Endometrial microvascular endothelial cells (primary cell): ENCODE measurements around the gene NELL2. TPM values are rescaled to one million over a fixed set of nuclear protein-coding genes. Genes with fewer than 3 reads are reported as not detected.
"Not testable (repeated sequence)": the region's sequence is repeated elsewhere in the genome, so short reads cannot be mapped to it uniquely, and the experiment has no call there.

Source experiments
- in situ Hi-C: cut with HindIII; loops from 2 replicates; pipeline ENCODE4 v1.10.0; 2017; ENCODE audit warnings: low sequenced_read_pairs, low pct_unique_long_range_greater_than_20kb; ENCODE audit errors: inconsistent ontology term
- total RNA-seq: library from RNA; depleted of rRNA; stranded (reverse); fragments of >200 nt; gene quantifications from one replicate; pipeline ENCODE4 v1.2.3, GENCODE V29; 2015; ENCODE audit errors: inconsistent ontology term

NELL2 gene
- total RNA-seq, 1 donor from 2014 or later = 16.3 TPM

DNA sequence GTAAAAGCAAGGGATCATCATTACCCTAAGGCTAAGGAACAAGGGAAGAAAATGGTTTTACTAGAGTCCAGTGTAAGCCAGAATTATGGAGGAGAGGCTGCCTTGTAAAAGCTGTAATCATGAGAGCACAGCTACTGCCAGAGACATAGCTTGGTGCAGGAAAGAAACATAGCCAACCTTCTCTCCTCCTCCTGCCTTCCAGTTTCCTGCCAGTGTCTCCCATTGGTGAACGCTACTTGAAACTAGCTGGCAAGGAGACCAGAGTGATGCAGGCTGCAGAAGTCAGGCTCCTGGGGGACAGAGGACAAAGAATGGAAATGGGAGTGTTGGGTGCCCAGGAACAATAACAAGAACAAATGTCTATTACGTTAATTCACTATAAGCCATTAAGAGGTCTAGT, 158.5 kb downstream of the NELL2 start:
- in situ Hi-C loops = no loop called here

DNA sequence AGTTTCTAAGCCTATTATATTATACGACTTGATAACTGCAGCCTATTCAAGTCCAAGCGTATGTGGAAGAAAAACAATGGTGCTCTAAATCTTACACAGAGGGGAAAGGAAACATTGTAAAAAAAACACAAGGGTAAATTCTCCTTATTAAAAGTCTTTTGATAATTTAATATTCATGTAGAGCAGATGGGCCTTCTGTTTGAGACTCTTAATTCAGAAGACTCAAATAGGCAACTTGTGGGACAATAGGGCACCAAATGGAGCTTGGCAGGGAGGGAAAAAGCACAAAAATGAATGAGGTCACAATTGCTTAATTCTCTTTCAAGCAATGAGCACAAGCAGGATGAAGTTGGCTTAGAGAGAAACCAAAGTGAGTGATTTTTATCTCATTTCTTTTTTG, 159.4 kb downstream of the NELL2 start:
- in situ Hi-C loops = no loop called here

DNA sequence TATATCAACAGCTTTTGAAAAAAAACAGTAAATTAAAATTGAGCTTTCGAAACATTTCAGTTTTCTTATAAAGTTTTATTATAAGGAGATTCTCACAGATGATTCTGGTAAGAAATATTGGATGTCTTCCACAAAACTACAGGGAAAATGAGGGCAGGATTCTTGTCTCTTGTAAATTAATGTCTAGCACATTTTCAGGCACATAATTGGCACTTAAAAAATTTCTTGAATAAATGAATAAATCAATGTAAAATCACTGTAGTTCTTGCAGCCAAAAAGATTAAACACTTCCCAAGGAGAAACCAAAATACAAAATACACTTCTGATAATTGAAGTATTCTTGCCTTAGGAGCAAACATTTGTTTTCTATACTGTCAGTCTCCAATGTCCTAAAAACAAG, 164.4 kb downstream of the NELL2 start:
- in situ Hi-C loops = no loop called here

DNA sequence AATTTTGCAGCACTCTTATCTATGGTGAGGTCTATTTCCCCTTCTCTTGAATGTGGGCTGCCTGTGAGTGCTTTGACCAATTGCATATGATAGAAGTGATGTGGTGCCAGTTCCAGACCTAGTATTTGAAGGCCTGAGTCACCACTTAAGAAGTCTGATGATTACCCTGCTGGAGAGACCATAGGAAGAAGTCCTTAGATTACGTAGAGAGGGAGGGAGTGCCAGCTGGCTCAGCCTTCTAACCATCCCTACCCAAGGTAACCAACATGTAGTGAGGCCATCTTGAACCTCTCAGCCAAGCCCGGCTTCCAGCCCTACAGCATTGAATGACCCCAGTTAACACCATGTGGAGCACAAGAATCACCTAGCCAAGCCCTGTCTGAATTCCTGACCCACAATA, 166.9 kb downstream of the NELL2 start:
- in situ Hi-C loops = no loop called here

- in situ Hi-C loops = no loop called here
These were observed 167.9 kb downstream of the NELL2 start for GRCh38 chr12:44708218-44708617.

- in situ Hi-C loops = no loop called here
These were observed 172.8 kb downstream of the NELL2 start for GRCh38 chr12:44703182-44703910.

DNA sequence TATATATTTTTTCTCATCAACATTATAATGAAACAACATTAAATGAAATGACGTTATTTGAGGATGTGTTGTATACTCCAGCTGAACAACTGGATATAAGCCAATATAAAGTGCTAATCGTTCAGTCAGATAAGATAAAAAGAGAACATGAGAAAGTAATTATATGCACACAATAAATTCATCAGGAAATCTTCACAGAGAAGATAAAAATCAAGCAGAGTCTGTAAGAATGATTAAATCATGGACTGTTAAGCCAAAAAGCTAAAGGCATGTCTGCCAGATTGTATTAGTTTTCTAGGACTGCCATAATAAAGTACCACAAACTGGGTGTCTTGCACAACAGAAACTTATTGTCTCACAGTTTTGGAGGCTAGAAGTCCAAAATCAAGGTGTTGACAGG, 178.6 kb downstream of the NELL2 start:
- in situ Hi-C loops = no loop called here

DNA sequence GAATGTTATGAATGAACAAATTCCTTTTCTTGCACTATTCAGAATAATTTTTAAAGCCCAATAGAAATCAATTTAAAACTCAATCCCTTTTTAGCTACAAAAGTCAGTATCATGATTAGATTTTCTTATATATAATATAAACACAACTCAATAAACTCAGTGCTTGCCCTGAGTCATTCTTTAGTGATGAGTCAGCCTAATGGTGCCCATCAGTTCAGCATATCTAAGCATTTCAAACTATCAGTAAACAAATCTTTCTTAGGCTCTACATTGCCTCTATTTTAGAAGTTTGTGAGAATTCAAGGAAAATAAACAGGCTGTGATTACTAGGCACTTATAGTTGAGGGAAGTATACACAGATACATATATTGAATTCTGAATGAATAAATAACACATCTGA, 179.6 kb downstream of the NELL2 start:
- in situ Hi-C loops = no loop called here

DNA sequence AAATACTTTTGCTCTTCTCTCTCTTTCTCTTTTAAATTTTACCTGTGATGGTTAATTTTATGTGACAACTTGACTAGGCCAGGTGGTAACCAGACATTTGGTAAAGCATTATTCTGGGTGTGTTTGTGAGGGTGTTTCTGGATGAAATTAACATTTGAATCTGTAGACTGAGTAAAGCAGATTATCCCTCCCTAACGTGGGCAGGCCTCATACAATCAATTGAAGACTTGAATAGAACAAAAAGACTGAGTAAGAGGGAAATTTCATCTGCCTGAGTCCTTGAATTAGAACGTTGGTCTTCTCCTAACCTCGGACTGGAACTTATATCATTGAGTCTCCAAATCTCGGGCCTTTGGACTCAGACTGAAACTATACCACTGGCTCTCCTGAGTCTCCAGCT, 182.1 kb downstream of the NELL2 start:
- in situ Hi-C loops = no loop called here

GRCh38 chr12:44689587-44689986, 186.5 kb downstream of the NELL2 start:
- in situ Hi-C loops = no loop called here

DNA sequence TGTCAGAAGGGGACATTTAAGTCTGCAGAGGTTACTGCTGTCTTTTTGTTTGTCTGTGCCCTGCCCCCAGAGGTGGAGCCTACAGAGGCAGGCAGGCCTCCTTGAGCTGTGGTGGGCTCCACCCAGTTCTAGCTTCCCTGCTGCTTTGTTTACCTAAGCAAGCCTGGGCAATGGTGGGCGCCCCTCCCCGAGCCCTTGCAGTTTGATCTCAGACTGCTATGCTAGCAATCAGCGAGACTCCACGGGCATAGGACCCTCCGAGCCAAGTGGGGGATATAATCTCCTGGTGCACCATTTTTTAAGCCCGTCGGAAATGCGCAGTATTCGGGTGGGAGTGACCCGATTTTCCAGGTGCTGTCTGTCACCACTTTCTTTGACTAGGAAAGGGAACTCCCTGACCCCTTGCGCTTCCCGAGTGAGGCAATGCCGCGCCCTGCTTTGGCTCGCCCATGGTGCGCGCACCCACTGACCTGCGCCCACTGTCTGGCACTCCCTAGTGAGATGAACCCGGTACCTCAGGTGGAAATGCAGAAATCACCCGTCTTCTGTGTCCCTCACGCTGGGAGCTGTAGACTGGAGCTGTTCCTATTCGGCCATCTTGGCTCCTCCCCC, 189.2 kb downstream of the NELL2 start:
- in situ Hi-C loops = not testable (repeated sequence)

GRCh38 chr12:44677724-44678123, 198.4 kb downstream of the NELL2 start:
- in situ Hi-C loops = no loop called here

DNA sequence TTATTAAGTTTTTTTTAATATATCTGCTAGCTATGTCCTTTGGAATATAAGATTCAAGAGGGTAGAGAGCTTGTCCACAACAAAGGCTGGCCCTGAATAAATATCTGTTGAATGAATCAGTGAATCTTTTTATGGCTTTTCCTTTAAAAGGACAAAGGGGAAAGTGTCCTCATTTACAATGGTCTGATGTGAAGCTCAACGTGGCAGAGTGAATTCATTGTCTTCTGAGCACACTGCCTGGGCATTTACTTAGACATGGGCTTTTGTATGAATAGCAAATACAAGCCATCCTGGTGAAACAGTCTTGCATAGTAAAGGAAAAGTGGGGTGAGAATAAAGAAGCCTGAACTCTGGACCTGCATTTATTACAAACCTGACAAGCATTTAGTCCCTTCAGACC, 201.2 kb downstream of the NELL2 start:
- in situ Hi-C loops = no loop called here

DNA sequence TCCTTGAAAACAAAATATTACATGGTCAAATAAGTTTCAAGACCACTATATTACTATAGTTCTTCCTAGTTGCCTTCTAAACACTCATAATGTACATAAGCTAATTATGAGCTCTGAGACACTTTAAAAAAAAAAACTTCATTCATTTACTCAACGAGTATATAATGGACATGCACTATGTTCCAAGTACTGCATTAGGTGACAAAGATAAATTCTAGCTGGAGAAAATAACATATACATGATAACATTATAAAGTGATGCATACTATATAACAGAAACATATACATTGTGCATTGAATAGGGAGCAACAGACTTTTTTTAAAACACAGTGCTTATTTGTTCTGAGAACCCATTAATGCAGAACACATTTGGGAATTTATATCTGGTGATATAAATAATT, 202.3 kb downstream of the NELL2 start:
- in situ Hi-C loops = no loop called here

DNA sequence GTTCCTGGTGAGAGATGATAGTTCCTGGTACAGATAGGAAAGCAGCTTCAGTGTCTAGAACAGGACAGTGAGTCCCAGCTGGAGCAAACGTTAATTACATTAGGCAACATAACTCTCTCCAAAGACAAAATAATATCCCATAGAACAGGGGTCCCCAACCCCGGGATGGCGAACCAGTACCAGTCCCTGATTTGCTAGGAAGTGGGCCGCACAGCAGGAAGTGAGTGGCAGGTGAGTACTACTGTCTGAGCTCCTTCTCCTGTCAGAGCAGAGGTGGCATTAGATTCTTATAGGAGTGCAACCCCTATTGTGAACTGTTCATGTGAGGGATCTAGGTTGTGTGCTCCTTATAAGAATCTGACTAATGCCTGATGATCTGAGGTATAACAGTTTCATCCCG, 204.1 kb downstream of the NELL2 start:
- in situ Hi-C loops = no loop called here

DNA sequence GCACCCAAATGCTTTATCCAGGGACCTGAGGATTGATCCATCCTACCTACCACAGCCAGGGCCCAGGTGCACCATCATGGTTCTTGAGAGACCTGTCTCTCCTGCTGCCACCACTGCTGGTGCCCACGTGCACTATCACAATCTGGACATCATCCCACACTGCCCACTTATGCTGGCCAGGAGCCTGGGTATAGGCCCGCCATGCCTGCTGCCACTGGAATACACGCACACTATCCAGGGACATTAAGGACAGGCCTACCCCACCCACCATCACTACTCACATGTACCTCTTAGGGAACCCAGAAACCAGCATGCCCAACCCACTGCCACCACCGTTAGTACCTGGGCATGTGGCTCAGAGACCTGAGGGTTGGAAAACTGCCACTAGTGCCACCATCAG, 207.7 kb downstream of the NELL2 start:
- in situ Hi-C loops = no loop called here

DNA sequence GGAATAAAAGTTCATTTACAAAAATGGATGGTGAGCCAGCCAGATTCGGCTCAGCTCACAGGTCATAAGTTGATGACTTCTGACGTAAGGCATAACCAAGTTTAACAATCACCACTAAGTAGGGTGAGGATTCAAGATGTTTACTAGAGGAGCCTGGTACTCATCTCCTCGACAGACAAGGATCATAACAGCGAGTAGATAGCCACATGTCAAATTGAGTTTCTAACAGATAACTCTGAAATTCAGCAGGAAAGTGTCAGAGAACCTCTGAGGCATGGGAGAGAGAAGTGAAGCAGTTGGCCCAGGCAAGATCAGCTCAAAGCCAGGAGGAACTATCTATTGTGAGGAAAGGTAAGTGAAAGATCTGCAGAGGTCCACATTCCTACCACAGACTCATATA, 208.7 kb downstream of the NELL2 start:
- in situ Hi-C loops = no loop called here

DNA sequence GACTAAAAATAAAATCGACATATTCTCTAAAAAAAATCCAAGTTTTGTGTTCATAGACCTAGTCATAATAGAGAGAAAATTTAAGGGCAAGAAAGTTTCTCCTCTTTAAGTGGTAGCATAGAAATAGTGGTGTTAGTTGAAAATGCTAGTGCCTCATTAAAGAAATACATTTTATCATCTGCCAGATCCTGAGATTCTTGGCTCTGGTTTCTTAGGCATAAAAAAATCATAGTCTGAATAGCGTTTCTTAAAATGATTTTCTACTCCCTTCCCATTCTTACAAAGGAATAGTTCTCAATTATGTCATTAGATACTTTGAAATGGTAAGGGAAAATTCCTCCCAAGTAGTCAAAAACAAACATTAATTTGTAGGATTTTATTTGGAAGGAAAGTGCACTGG, 212.8 kb downstream of the NELL2 start:
- in situ Hi-C loops = no loop called here

DNA sequence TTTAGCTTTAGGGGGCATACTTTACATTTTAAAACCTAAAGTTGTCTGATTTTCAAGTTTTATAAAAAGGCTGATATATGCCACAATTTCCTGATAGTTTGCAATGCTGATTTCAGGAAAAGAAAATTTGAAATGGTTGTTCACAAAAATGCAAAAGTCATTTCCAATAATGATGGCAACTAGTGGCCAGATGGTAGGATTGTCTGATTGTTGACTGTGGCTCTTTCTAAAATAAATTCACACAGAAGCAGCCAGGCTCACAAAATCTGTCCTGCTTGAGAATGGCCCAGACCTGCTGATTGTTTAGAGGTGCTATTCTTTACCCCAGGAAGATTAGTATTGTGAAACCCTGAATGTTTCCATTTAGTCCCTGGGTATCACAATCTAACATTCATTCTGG, 220.3 kb downstream of the NELL2 start:
- in situ Hi-C loops = no loop called here

DNA sequence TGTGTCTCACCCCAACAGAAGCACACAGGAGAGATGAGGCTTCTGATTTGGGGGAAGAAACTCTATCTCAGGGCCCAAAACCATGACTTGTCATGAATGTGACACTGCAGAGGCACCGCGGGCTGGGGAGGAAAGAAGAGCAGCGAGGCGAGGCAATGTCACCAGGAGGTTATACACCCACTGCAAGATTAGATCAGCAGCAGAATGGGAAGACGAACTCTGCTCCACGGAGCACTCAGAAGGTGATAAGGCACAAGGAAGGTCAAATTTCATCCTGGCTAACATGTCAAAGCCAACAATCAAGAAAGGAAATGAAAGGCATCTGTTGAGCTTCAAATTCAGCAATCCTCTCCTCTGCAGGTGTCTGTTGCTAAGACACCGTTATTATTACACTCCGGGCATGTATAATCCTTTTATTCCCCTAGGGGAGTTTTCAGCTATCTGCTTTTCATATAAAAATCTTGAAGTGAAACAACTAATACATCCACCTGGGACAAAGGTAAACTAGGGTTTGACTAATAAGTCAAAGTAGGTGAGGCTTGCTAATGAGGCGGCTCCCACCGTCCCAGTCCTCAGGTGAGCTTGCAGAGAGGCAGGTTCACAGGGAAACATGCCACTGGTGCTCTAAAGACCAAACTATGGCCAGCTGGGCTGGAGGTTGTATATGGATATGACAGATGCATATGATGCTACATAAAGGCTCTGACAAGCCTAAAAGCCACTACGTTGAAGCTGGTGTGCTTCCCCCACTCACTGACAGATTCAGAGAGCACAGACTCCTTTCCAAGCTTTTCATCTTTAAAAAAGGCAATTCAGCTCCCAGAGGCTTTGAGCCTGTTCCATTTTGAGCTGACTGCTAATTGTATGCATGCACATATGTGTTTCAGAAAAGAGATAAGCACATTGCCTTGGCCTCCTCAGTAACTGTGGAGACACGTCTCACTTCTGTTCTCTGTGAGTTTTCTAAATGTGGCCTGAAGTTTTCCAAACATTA, 221.2 kb downstream of the NELL2 start:
- in situ Hi-C loops = no loop called here
